Measurements from ENCODE around the gene FBXL7.

The FBXL7 gene

DNA sequence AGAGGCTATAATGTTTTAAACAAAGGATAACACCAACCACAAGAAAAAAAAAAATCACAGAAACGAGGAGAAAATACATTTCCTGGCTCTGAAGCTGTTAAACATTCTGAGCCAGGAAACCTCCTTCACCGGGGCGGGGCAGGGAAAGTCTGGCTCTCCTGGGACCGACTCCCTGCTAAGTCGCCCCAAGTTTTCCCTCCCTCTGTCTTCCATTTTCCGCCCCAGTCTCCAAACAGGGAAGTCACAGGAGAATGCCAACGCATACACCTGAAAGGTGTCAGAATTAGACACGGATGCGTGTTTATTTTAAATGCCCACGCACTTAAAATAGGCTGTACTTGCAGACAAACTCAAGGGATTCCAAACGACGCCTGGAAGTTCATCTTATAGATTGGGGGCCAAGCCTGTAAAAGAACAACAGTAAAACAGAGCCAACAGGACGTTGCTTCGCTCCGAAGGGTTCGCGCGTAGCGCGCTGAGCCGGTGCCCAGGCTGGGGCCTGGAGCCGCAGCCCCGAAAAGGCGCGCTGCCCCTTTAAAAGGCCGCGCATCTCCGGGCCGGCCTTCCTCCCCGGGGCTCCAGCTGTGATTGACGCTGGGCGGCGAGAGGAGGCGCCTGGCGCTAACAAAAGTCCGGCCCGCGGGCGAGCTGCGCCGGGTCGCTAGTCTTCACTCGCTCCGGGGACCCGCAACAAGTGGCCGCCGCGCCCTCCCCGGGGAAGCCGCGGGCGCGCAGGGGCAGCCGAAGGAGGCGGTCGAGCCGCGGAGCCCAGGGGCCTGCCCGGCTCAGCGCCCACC, at the start of gene FBXL7:
TSS of gene FBXL7 (plus strand) at position 653 of the 797 bp plus-strand sequence.
- peak; percentile 66 for DNase-seq

DNA sequence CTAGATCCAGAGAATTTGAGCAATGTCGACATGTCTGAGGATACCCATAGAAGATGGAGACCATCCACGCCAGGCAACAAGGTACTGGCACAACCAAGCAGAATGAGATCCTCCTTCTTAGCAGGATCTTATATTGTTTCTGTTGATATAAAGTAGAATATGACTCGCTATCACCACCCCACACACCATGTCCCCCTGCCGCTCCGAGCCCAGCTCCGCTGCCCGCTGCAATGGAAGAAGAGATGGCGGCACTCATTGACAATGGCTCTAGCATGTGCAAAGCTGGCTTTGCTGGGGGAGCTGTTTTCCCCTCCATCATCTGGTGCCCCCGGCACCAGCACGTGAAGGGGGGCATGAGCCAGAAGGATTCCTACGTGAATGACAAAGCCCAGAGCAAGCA, 49.5 kb upstream of the FBXL7 start:
- DNase-seq, result no peak

DNA sequence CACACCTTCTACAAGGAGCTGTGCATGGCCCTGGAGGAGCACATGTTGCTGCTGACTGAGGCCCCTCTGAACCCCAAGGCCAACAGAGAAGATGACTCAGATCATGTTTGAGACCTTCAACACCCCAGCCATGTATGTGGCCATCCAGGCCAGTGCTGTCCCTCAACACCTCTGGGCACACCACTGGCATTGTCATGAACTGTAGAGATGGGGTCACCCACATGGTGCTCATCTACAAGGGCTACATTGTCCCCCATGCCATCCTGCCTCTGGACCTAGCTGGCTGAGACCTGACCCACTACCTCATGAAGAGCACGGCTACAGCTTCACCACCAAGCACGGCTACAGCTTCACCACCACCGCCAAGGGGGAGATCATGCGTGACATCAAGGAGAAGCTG, 49.0 kb upstream of the FBXL7 start:
- DNase-seq, result no peak

DNA sequence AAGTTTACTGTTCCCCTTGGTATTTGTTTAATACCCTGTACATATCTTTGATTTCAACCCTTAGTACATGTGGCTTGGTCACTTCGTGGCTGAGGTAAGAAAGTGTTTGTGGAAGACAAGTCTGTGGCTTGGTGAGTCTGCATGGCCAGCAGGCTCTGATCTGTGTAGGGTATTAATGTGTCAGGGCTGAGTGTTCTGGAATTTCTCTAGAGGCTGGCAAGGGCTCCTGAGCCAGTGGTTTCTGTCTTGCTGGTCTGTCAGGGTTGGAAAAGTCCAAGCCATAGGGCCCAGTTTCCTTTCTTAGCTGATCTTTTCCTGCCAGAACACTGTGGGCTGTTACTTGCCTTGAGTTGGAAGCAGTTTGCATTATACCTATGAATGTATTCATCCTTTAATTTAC, 48.0 kb upstream of the FBXL7 start:
- DNase-seq, result no peak

DNA sequence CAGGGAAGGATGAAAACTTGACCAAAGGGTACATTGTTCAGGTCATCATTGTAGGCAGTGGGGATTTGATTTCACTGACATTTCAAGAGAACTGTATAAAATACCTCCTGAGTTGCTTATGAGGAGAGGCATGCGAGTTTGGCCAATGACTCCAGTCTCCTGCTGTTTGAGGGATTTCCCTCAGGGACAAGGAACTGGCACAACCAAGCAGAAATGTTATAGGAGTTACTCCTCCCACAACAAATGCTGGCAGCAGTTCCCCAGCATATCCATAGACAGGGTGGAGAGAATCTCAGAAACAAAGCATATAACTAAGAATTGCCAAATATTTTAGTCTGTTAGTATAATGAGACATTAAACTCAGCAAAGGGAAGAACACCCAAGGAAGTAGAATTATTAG, 47.2 kb upstream of the FBXL7 start:
- no peak for DNase-seq

DNA sequence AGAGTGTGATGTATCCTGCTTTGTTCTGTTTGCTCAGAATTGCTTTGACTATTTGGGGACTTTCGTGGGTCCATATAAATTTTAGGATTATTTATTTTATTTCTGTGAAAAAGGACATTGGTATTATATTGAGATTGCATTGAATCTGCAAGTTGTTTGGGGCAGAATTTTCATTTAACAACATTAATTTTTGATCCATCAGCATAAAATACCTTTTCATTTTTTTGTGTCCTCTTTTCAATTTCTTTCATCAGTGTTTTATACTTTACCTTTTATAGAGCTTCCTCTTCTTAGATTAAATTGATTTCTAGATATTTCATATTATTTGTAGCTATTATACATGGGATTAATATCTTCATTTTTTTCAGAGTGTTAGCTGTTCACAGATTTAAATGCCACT, 40.8 kb upstream of the FBXL7 start:
- DNase-seq, result no peak

DNA sequence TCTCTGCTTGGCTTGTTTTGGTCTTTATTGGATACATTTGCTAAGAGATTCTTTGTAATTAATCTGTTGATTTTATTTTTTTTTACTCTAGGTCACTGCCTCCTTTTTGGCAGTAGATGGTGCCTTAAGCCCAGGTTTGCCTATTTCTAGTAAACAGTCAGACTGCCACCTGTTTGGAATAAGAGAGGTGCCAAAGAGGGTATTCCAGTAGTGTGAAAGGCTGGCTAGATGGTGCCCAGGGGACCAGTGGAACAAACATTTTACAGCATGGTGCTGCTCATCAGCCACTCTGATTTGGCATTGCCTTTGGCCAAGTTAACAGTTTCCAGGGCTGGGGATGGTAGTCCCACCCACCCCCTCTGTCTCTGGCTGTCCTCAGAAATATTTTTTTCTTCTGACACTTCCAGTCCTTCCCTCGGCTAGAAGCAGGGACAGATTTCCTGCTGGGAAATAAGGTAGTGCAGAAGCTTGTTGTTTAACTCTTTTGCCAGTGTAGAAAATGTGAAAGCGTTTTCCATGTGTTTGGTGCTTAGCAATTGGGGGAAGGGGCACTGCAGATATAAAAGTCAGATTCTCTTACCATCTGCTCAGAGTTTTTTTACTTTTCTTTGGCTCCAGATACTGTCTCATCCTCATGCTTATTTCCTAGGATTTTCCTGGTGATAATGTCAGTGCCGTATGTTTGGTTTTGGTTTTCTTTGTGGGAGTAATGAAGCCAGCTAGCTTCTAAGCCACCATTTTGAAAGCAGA, 36.6 kb upstream of the FBXL7 start:
- DNase-seq, result peak; percentile 41

DNA sequence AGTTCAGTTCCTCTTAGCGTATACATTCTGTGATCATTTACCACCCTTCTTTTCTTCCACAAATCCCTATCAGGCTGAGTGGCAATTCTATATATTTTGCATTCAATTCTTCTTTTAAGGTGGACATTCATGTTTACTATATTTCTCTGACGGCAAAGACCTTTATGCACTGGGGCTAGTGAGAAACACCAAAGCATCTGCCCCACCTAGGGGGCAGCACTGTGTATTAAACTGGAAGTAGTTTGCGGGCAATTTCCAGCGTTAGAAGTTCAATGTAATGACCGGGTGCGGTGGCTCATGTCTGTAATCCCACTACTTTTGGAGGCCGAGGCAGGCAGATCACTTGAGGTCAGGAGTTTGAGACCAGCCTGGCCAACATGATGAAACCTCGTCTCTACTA, 27.9 kb upstream of the FBXL7 start:
- DNase-seq, result peak; percentile 7

DNA sequence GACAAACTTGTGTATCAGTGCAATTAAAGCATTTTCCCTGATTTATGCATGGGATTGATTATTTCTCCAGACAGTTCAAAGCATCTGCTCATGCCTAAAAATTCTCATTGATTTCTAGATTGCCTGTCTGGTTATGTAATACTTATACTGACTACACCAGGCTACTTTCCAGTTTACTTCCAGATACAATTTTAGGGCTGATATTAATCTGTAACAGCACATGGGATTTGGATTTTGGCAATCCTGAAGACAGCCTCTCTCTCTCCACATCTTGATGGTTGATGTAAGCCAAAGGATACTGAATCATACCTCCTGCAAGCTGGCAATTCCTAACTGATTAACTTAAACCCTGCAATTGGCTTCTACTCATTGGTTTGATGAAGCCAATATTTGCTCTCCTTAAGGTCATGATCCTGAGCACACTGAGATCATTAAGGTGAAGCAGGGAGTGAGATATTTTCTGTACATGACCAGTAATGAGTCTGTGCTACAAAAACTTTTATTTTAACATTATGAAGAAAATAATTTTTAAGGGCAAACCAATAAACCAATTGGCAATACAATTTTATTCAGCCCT, 25.7 kb upstream of the FBXL7 start:
- no peak for DNase-seq

DNA sequence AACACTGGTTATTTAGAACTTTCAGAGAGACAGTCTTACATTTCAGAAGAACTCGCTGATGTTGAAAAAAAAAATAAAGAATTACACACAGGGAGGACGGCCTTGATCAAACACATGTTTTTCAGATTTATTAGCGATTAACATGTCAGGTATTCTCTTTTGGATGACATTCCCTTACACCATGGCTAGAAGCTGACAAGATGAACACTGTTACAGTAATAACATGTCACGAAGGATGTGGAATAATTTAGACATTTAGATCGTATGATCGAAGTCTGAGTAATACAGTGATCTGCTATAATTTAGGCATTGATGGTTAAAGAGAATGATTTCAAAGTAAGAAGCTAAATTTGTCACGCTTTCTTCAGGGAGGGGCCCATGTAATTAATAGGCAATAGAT, 24.6 kb upstream of the FBXL7 start:
- DNase-seq, result no peak

DNA sequence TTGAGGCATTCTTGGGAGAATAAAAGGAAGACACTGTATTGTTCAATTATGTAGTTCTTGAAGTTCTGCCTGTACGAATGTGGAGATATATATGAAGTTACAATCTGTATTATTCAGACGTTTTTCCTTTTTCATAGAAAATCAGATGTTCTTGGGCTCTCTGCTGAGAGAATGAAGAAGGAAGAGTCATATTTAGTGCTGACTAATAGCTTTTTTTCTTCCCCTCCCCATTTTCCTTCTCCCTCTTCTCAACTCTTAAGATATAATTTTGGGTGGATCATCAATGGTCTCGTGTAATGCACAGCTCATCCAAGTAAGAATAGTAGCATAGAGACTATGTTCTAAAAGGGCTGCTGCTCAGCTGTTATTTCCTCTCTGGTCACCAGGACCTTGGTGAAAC, 23.0 kb upstream of the FBXL7 start:
- no peak for DNase-seq

DNA sequence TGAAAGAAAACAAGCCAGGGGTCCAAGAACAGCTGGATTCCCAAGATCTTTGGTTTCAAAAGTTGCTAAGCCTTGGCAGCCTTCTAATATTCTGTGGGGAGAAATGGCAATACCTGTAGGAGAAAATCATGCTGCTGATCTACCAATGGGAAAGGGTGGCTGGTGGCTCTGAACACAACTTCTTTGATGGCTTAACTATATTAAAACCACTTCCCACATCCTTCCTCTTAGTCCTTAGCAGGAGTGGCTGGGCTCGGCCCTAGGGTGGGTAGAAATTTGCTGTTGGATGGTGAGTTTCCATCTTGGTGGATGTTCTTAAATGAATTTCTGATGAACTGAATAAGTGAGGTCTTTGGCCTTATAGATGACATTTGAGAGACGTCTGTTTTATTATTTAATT, 19.5 kb upstream of the FBXL7 start:
- DNase-seq, result no peak

DNA sequence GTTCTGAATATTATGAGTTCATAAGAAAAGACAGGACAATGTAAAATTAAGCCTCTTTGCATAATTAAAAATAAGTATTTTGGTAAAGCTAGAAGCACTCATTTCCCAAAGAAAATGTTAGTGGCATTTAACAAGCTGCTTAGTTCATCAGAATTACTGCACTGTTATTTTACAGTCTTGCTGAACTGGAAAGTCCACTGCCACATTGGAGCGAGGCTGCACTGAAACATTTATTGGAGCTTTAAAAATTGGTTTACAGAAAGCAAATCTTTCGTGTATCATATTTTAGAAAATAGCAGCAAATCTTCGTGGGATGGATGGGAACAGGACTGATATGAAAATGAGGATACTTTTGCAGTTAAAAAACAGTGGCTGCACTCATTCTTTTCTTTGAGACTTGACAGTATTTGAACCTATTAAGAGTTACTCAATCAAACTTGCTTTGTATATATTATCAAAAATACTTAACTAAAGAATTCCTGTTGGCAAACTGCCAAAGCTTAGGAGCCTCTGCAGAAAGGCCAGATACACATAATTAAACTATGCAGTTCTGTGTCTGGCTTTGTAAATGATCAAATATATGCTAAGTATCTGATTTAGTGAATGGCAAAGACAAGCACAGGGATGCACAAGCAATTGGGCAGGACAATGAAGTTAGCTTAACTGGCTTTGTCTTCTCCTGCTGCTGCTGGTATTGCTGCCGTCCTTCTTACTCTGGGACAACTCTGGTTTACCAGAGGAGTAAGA, 16.5 kb upstream of the FBXL7 start:
- no peak for DNase-seq

DNA sequence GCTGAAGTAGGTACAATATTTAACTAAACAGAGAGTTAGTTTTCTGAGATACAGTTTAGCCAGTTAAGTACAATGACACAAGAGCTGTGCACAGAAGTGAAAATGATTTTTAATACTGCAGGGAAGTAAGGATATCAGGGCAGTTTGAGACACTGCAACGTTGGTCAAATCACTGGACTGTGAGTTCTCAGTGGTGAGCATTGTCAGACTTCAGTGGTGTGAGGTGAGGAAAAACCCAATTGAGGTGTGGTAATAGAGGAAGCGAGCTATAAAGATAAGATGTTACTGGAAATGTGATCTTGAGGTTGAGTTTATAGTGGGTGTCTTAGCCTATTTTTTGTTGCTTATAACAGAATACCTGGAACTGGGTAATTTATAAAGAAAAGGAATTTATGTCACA, 12.8 kb upstream of the FBXL7 start:
- no peak for DNase-seq

DNA sequence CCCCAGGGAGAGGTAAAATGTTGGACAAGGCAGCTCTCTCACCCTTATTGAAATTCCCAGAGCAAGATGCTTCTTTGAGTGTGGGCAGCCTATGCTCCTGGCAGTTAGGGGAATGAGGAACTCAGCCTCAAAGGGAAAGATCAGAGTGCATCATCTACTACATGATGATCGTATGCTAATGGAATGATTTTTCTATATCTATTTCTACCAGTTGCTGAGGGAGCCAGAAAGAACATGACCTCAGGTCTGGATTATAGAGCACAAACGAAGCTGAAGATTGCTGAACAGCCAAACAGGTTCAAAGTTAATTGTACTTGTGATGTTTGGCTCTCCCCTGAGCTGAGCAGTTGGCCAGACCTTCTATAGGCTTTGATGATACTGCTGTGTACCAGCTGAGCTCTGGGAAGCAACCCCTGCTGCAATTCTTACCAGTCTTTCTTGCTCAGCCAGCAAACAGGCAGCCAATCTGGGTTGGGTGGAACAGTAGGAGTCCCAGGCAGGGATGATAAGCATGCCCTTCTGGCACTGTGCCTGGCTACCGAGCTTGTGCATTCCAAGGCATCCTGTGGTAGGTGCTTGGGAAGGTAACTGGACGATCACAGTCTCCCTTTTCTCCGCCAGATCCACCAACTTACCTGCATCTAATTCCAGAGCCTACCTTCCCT, 10.3 kb upstream of the FBXL7 start:
- no peak for DNase-seq

DNA sequence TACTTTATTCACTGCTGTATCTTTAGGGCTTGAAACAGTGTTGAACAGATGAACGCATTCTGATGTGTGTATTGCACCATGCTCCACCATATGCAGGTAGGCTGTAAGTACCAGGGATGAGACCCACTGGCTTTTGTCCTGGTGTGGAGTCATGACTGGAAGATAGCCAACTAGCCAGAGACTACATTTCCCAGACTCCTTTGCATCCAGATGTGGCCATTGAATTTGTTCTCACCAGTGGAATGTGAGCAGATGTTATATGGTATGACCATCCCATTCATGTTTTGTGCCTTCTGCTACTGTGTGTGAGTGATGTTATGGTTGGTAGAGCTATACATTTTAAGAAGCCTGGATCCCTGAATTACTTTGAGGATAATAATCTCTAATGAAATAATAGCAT, 7.4 kb upstream of the FBXL7 start:
- no peak for DNase-seq

DNA sequence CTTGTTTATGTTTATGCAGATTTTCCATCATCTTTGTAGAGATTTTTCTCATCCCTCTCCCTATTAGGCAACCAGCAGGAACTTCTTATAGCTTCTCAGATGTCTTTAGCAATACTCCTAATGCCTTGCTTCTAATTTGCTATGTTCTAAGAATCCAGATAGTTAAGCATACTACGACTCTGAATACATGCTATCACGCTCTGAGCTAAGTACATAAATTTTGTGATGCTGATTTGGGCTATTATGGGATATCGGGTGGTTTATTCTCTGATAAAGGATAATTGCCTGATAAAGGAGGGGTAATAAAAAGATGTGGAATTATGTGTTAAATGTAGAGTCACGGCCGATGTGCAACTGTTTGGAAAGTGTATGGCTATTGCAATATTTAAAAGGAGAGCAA, 6.5 kb upstream of the FBXL7 start:
- no peak for DNase-seq

DNA sequence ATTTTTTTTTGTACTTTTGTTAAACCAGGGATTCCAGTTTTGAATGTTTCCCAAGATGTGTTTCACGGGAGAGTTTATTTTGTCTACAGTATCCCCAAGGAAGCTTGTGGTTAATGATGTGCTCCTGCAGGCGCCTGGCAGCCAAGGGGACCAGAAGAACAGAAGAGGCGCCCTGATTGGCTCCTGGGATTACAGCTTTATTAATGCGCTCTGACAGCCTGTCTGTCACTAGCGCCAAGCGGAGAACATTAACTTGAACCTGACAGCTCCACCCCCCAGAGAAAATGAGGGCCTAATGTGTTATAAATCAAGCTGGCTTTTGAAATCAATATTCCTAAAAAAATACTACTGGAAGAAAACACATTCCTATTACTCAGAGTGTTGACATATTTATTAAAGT, 5.0 kb upstream of the FBXL7 start:
- no peak for DNase-seq

DNA sequence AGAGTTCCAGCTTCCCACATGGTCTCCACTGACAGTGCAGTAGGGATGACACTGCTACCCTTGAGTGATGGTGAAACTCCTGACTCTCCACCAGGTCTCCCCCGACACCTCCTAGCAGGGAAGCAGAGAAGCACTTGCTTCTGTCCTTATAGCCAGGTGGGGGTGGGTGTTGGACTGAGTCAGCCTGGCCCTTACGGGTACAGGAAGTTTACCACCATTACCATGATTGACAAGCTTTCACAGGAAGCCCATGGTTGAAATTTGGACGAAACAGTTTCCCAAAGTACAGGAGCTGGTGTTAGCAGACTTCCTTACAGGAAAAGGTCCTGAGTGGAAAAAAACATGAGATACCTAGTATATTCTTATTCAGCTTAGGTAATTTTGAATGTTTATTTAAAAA, 3.1 kb upstream of the FBXL7 start:
- no peak for DNase-seq

DNA sequence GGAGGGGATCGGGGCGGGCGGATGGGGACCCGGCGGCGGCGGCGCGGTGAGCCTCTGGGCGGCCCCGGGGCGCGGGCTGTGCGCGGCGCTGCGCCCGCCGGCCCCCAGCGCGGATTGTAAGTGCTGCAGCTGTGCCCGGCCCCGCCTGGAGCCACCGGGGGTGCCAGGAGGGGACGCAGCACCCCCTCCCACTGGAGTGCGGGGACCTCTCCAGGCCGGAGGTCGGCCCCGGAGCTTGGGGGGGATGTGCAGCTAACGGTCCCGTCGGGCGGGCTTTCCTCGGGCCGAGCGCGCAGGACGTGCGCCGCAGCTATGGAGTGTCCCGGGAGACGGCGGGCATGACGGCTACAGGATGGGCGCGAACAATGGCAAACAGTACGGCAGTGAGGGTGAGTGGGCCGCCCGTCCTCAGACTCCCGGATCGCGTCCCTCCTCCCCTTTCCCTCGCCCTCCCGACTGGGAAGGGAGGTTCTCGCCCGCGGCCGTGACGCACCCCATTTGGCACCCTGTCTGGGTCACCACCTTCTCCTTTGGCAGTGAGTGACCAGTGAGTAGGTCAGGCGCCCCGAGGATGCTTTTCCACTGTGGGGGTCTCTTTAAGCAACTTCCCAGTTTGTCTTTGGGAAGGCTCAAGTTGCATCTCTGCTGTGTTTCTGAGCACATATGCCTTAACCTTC, 483 bp downstream of the FBXL7 start:
- peak; percentile 45 for DNase-seq

DNA sequence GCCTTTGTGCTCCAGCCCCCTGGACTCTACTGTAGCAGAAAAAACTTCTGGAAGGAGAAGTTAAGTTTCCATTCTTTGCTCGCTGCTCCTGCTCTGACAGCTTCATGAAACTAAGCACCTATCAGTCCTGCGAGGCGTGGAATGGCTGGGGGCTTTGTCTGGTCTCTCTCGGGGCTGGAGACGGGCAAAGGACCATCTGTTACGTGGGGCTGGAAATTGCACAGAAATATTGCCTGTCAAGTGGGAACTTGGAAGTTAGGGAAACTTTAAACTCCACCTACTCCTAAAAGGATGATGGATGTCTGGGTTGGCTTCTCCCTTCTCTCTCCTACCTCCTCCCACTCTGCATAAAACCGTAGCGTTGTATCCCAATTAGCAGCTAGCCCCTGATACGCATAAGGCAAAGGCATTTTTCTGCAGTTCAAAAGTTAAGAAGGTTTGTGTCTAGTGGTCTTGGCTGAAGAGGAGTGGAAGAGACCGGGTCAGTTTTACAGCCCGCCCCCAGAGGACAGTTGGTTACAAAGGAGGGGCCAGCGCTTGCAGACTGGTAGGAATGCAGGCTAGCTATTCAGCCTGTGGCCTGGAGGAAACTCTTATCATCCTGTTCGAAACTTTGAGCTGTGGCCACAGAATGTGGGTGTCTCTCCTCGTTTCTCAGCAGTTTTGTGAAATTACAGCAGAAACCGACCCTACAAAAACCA, 1.3 kb downstream of the FBXL7 start:
- DNase-seq, result no peak

DNA sequence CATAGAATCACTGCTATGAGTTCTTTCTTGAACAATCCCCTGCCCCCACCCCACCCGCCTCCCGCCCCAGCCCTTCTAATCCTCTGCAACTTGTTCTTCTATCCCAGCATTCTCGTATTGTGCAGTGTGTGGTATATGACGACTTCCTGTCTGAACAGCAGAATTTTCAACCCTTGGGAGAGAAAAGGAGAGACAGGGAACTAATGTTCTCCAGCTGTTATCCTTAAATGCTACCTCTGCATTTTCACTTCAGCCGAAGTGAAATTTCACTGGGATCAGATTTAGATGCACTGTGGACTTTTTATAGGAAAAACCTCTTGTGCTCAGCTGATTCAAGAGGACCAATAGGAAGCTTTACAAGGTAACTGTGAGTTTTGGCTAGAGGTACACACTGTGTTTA, 2.2 kb downstream of the FBXL7 start:
- DNase-seq, result no peak

Measured in DMS53 (cell line).